GM12891 (cell line): ENCODE results near the gene TRIM13.

Experiments used
- PAX5 ChIP-seq: IDR thresholded peaks from 2 replicates; pipeline ENCODE4 v1.6.1; 2011; ENCODE audit warnings: low read length, moderate library complexity, mild to moderate bottlenecking; ENCODE audit not compliant: insufficient read depth, severe bottlenecking
- POLR2A ChIP-seq: IDR thresholded peaks from 2 replicates; pipeline ENCODE4 v1.6.1; 2011; ENCODE audit warnings: low read depth, low read length, control low read depth
- POLR2AphosphoS5 ChIP-seq: IDR thresholded peaks from 2 replicates; pipeline ENCODE4 v1.6.1; 2011; ENCODE audit warnings: low read depth, low read length, control low read depth

DNA sequence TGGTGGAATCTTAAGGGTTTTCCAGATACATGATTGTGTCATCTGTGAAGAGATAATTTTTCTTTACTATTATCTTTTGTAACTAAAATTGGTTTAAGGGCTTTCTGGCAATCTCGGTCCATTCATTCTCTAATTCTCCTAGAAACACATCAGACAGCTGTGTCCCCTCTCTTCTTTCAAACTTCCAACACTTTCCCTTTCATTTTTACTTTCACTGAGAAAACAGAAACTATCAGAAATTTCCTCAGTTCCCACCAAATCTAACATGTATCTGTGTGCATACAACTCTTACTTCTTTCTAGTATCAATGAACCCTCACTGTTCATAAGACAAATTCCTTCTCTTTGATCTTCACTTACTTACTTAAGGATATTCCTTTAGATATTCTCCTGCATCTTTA lies 58.6 kb downstream of the TRIM13 start:
- TF ChIP-seq POLR2A (no peak), POLR2AphosphoS5 (no peak), PAX5 (no peak)
